C4-2B (cell line): Measurements from ENCODE around the gene TACC3.

Experiments used
- ZFX ChIP-seq: fragments of 450-650 bp; IDR thresholded peaks from 2 replicates; pipeline ENCODE4 v1.6.1; 2017
- TF ChIP-seq, protein P1 (sequence below): fragments of 450-650 bp; conservative IDR thresholded peaks from 2 replicates; pipeline ENCODE4 v1.5.1; 2017; ENCODE audit warnings: mild to moderate bottlenecking

DNA sequence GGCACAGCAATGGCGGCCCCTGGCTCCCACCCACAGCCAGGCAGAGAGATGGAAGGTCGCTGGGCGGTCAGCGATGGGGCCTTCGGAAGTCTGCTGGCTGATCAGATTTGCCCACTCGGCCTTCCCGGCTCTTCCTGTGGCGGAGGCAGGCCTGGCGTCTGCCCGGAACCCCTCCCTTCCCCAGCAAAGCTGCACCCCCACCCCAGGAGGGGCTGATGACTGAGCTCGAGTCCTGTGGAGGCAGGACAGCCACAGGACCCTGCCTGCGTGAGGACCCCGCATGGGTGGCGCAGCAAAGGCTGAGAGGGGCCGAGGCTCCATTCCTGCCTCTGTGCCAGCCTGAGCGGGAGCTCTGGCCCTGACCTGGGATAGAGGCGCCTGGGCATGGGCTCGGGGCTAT lies 34.8 kb downstream of the TACC3 start:
- TF ChIP-seq, protein P1, sequence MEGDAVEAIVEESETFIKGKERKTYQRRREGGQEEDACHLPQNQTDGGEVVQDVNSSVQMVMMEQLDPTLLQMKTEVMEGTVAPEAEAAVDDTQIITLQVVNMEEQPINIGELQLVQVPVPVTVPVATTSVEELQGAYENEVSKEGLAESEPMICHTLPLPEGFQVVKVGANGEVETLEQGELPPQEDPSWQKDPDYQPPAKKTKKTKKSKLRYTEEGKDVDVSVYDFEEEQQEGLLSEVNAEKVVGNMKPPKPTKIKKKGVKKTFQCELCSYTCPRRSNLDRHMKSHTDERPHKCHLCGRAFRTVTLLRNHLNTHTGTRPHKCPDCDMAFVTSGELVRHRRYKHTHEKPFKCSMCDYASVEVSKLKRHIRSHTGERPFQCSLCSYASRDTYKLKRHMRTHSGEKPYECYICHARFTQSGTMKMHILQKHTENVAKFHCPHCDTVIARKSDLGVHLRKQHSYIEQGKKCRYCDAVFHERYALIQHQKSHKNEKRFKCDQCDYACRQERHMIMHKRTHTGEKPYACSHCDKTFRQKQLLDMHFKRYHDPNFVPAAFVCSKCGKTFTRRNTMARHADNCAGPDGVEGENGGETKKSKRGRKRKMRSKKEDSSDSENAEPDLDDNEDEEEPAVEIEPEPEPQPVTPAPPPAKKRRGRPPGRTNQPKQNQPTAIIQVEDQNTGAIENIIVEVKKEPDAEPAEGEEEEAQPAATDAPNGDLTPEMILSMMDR, result no peak
- no peak for TF ChIP-seq ZFX
